SIG-M5 treated with dmso at 0.1 percent for 504 hours (cell line): ENCODE measurements around the gene SPATA4.

Source experiments
- DNase-seq: peaks from one replicate; lab custom pipeline; 2025; ENCODE audit not compliant: unreplicated experiment; lab: John Stamatoyannopoulos, UW

SPATA4 gene

GRCh38 chr4:176189891-176190795 is 5.2 kb downstream of the SPATA4 start:
- DNase-seq: no peak

GRCh38 chr4:176188654-176189053 is 6.7 kb downstream of the SPATA4 start:
- DNase-seq: peak; percentile 30

GRCh38 chr4:176187624-176188023 is 7.8 kb downstream of the SPATA4 start:
- DNase-seq: no peak

GRCh38 chr4:176186671-176187395 is 8.6 kb downstream of the SPATA4 start:
- no peak for DNase-seq

- DNase-seq: no peak
These were observed 9.3 kb downstream of the SPATA4 start for GRCh38 chr4:176186067-176186466.

GRCh38 chr4:176185051-176185450 is 10.3 kb downstream of the SPATA4 start:
- DNase-seq: no peak

GRCh38 chr4:176163041-176163440 is 32.3 kb downstream of the SPATA4 start:
- no peak for DNase-seq

GRCh38 chr4:176156656-176157055 is 38.7 kb downstream of the SPATA4 start:
- no peak for DNase-seq

- no peak for DNase-seq
These were observed 42.3 kb downstream of the SPATA4 start for GRCh38 chr4:176153124-176153523.

GRCh38 chr4:176150704-176151103 is 44.7 kb downstream of the SPATA4 start:
- DNase-seq: no peak

- DNase-seq: peak; percentile 4
These were observed 45.1 kb downstream of the SPATA4 start for GRCh38 chr4:176150356-176150682.

- DNase-seq: no peak
These were observed 45.6 kb downstream of the SPATA4 start for GRCh38 chr4:176149680-176150355.

GRCh38 chr4:176142253-176142652 is 53.1 kb downstream of the SPATA4 start:
- DNase-seq: no peak

- DNase-seq: no peak
These were observed 55.9 kb downstream of the SPATA4 start for GRCh38 chr4:176139518-176139917.

- no peak for DNase-seq
These were observed 57.8 kb downstream of the SPATA4 start for GRCh38 chr4:176137631-176138030.

- no peak for DNase-seq
These were observed 60.7 kb downstream of the SPATA4 start for GRCh38 chr4:176134670-176135069.
